ENCODE measurements around the gene PLB1.
A peak's percentile ranks its signal among the peaks of the same experiment; 100 is the strongest.

PLB1 gene, protein sequence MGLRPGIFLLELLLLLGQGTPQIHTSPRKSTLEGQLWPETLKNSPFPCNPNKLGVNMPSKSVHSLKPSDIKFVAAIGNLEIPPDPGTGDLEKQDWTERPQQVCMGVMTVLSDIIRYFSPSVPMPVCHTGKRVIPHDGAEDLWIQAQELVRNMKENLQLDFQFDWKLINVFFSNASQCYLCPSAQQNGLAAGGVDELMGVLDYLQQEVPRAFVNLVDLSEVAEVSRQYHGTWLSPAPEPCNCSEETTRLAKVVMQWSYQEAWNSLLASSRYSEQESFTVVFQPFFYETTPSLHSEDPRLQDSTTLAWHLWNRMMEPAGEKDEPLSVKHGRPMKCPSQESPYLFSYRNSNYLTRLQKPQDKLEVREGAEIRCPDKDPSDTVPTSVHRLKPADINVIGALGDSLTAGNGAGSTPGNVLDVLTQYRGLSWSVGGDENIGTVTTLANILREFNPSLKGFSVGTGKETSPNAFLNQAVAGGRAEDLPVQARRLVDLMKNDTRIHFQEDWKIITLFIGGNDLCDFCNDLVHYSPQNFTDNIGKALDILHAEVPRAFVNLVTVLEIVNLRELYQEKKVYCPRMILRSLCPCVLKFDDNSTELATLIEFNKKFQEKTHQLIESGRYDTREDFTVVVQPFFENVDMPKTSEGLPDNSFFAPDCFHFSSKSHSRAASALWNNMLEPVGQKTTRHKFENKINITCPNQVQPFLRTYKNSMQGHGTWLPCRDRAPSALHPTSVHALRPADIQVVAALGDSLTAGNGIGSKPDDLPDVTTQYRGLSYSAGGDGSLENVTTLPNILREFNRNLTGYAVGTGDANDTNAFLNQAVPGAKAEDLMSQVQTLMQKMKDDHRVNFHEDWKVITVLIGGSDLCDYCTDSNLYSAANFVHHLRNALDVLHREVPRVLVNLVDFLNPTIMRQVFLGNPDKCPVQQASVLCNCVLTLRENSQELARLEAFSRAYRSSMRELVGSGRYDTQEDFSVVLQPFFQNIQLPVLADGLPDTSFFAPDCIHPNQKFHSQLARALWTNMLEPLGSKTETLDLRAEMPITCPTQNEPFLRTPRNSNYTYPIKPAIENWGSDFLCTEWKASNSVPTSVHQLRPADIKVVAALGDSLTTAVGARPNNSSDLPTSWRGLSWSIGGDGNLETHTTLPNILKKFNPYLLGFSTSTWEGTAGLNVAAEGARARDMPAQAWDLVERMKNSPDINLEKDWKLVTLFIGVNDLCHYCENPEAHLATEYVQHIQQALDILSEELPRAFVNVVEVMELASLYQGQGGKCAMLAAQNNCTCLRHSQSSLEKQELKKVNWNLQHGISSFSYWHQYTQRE (N-terminal part only)

GRCh38 chr2:28495551-28496250 lies at the start of gene PLB1:
TSS of gene PLB1 (plus strand) at chr2:28496060. CDS start at chr2:28496115, 55 bp downstream.
- no peak for DNase-seq (ENCODE audit: low spot score)

- DNase-seq (ENCODE audit: low spot score) = no peak
Observed at GRCh38 chr2:28446531-28446930, 49.3 kb upstream of the PLB1 start.

- no peak for DNase-seq (ENCODE audit: low spot score)
Observed at GRCh38 chr2:28447086-28447485, 48.8 kb upstream of the PLB1 start.

GRCh38 chr2:28447943-28448792 lies 47.7 kb upstream of the PLB1 start:
- DNase-seq (ENCODE audit: low spot score) = no peak

GRCh38 chr2:28448793-28449100 lies 47.1 kb upstream of the PLB1 start:
- DNase-seq (ENCODE audit: low spot score) = no peak

- DNase-seq (ENCODE audit: low spot score) = no peak
Observed at GRCh38 chr2:28449126-28449487, 46.8 kb upstream of the PLB1 start.

GRCh38 chr2:28449488-28450395 lies 46.1 kb upstream of the PLB1 start:
- no peak for DNase-seq (ENCODE audit: low spot score)

GRCh38 chr2:28450901-28451565 lies 44.8 kb upstream of the PLB1 start:
- no peak for DNase-seq (ENCODE audit: low spot score)

GRCh38 chr2:28451793-28452533 lies 43.9 kb upstream of the PLB1 start:
- no peak for DNase-seq (ENCODE audit: low spot score)

DNA sequence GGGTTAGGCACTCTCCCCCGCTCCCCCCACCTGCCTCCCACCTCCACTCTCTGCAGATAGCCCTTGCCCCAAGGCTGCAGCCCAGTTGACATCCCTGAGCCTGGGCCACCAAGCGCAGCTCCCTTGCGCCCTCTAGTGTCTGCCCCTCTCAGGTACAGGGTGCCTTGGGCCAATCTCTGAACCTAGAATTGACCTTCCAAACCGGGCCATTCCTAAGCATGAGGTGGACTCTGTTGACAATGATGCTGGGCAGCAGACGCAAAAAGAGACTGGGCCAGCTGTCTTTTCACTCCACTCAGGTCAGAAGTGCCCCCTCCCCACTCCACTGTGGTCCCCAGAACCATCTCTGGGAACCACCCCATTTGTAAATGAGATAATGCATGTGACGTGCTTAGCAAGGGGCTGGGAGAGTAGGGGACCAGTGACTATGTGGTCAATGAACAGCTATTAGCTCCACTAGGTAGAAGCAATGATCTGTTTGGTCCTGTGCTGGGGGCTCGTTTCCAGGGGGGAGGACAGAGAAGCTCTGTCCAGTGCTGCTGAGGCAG lies 43.3 kb upstream of the PLB1 start:
- peak; percentile 49 for DNase-seq (ENCODE audit: low spot score)

GRCh38 chr2:28453396-28453795 lies 42.5 kb upstream of the PLB1 start:
- DNase-seq (ENCODE audit: low spot score) = no peak

GRCh38 chr2:28454016-28454930 lies 41.6 kb upstream of the PLB1 start:
- no peak for DNase-seq (ENCODE audit: low spot score)

GRCh38 chr2:28457237-28457636 lies 38.6 kb upstream of the PLB1 start:
- no peak for DNase-seq (ENCODE audit: low spot score)

- DNase-seq (ENCODE audit: low spot score) = no peak
Observed at GRCh38 chr2:28461056-28461455, 34.8 kb upstream of the PLB1 start.

DNA sequence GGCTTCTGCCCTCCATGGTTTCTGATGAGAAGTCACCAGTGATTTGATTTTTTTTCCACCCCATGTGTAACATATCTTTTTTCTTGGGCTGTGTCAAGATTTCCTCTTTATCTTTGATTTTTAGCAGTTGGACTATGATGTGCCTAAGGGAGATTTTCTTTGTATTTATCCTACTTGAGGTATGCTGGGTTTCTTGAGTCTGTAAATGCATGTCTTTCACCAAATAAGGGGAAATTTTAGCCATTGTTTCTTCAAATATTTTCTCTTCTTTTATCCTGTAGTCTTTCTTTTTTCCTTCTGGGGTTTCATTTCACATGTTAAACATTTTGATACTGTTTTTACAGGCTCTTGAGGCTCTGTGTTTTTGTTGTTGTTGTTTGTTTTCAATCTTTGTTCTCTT lies 33.7 kb upstream of the PLB1 start:
- no peak for DNase-seq (ENCODE audit: low spot score)

DNA sequence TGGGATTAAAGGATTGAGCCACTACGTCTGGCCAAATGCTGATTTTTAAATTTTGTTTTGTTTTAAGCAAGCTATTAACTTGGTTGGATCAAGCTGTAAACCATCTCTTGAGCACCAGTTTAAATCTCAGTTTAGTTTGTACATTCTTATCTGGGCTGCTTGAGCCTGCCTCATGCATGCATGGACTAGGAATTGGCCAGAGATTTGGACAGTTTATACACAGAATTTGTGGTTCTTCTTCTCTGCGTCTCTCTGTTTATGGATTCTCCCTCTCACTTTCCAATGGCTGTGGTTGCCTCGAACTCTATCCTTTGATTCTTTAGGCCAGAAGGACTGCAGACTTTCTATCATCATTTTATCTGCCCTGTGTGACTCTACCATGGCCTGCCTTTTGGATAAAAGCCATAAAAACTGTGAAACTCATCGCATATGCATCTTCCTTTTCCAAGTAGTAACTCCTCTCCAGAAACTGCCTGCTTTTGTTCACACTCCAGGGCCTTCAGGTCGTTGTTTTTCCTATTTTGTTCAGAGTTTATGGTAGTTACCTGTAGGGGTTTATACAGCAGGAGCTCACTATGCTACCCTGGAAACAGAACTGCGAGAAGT lies 32.5 kb upstream of the PLB1 start:
- no peak for DNase-seq (ENCODE audit: low spot score)

- peak; percentile 30 for DNase-seq (ENCODE audit: low spot score)
Observed at GRCh38 chr2:28463893-28464292, 32.0 kb upstream of the PLB1 start.
